PC-3 (cell line): ENCODE measurements around the gene C1orf159. TPM values are rescaled to one million over a fixed set of nuclear protein-coding genes. Genes with fewer than 3 reads are reported as not detected.
"Not testable (repeated sequence)": the region's sequence is repeated elsewhere in the genome, so short reads cannot be mapped to it uniquely, and the experiment has no call there.

Experiments
- ATAC-seq: fragments of 200-7000 bp; cut with Tn5 transposase; 2 replicates; pipeline ENCODE4 v1.9.1; 2020; ENCODE audit warnings: mild to moderate bottlenecking, moderate library complexity
- BruUV-seq: library from RNA; stranded (reverse); fragments of 400-500 nt; replicated peaks from 2 replicates; lab custom pipeline; 2021; lab: Mats Ljungman, UMichigan
- CTCF ChIA-PET: fragments of 300-600 bp; sonication (Branson Sonifier 250); formaldehyde crosslinking; loops from one replicate; lab custom pipeline; 2022; ENCODE audit warnings: antibody characterized with exemption; lab: Charles Lee
- POLR2A ChIA-PET: fragments of 300-600 bp; sonication (Branson Sonifier 250); formaldehyde crosslinking; loops from one replicate; lab custom pipeline; 2022; ENCODE audit warnings: antibody characterized with exemption; ENCODE audit not compliant: unreplicated experiment; lab: Charles Lee
- DNase-seq: peaks from one replicate; pipeline ENCODE4 v3.0.0-alpha.2; 2015
- H2AFZ ChIP-seq: fragments of 300-600 bp; sonication (generic); 2 replicates; pipeline ENCODE4 v1.6.0; 2016; ENCODE audit warnings: antibody characterized with exemption, low read length
- H3F3A ChIP-seq: fragments of 300-600 bp; sonication (generic); one replicate; pipeline ENCODE4 v1.6.0; 2017; ENCODE audit warnings: antibody characterized with exemption, low read length, control low read depth, mild to moderate bottlenecking; ENCODE audit not compliant: unreplicated experiment
- H3K27ac ChIP-seq: fragments of 300-600 bp; sonication (generic); 2 replicates; pipeline ENCODE4 v1.5.1; 2016; ENCODE audit warnings: mild to moderate bottlenecking, low read length
- H3K27me3 ChIP-seq: fragments of 300-600 bp; sonication (generic); 2 replicates; pipeline ENCODE4 v1.6.1; 2016; ENCODE audit warnings: low read length, mixed read lengths
- H3K36me3 ChIP-seq: fragments of 300-600 bp; sonication (generic); 2 replicates; pipeline ENCODE4 v1.6.1; 2016; ENCODE audit warnings: low read depth, mixed run types, low read length, mixed read lengths
- H3K4me1 ChIP-seq: fragments of 300-600 bp; sonication (generic); 2 replicates; pipeline ENCODE4 v1.5.1; 2016; ENCODE audit warnings: low read length; ENCODE audit not compliant: insufficient read depth
- H3K4me2 ChIP-seq: fragments of 300-600 bp; sonication (generic); 2 replicates; pipeline ENCODE4 v1.6.0; 2016; ENCODE audit warnings: low read length
- H3K4me3 ChIP-seq: fragments of 300-600 bp; sonication (generic); 2 replicates; pipeline ENCODE4 v1.5.1; 2016; ENCODE audit warnings: mild to moderate bottlenecking, low read length, mixed read lengths
- H3K79me2 ChIP-seq: fragments of 300-600 bp; sonication (generic); 2 replicates; pipeline ENCODE4 v1.6.1; 2017; ENCODE audit warnings: low read length, mixed read lengths
- H3K9ac ChIP-seq: fragments of 300-600 bp; sonication (generic); 2 replicates; pipeline ENCODE4 v1.6.0; 2016; ENCODE audit warnings: mild to moderate bottlenecking, low read length
- H3K9me2 ChIP-seq: fragments of 300-600 bp; sonication (generic); replicated peaks from 2 replicates; pipeline ENCODE4 v1.6.1; 2016; ENCODE audit warnings: mixed run types, low read length, mixed read lengths
- H3K9me3 ChIP-seq: fragments of 300-600 bp; sonication (generic); 2 replicates; pipeline ENCODE4 v1.6.1; 2016; ENCODE audit warnings: low read length, mixed read lengths
- H4K20me1 ChIP-seq: fragments of 300-600 bp; sonication (generic); 2 replicates; pipeline ENCODE4 v1.6.1; 2016; ENCODE audit warnings: low read length, mixed read lengths
- EZH2 ChIP-seq: fragments of 300-600 bp; sonication (generic); IDR thresholded peaks from one replicate; pipeline ENCODE4 v1.6.1; 2017; ENCODE audit warnings: antibody characterized with exemption, mild to moderate bottlenecking, low read length; ENCODE audit not compliant: unreplicated experiment
- EZH2phosphoT487 ChIP-seq: fragments of 300-600 bp; sonication (generic); IDR thresholded peaks from 2 replicates; pipeline ENCODE4 v1.6.1; 2018; ENCODE audit warnings: mild to moderate bottlenecking, antibody characterized with exemption, low read length, borderline replicate concordance
- intact Hi-C: fragments of 100-400 bp; cut with micrococcal nuclease; formaldehyde crosslinking; loops from 2 replicates; pipeline ENCODE4 v1.9.0; 2023
- total RNA-seq: library from RNA; depleted of rRNA; stranded (reverse); fragments of >200 nt; gene quantifications from 2 replicates; pipeline ENCODE4 v1.2.3, GENCODE V29; 2014
- TF ChIP-seq, protein P1 (sequence below): fragments of 300-600 bp; sonication (generic); conservative IDR thresholded peaks from 2 replicates; pipeline ENCODE4 v1.5.1; 2017; ENCODE audit warnings: antibody characterized with exemption, low read depth, mild to moderate bottlenecking, low read length

C1orf159 gene
- total RNA-seq, 1 experiment from 2014 or later: 78.0 TPM

DNA sequence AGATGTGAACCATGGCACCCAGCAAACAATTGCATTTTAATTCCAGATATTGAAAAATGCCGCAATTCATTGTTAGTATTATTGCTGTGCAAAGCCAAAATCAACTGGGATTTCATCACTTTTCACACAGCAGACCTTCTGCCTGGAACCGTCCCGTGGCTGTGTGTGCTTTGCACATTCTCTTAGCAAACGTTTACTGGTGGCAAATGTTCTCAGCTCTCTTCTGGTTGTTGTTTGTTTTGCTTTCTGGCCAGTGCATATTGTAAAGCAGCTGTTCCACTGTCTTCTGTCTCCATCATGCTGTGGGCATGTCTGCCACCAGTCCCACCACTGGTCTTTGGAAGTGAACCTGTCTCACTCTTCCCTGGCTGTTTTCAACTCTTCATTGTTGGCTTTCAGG is 38.0 kb upstream of the C1orf159 start:
- H3K4me3 ChIP-seq: no peak overlapping the region
- no TSS peak for BruUV-seq
- no peak for ATAC-seq
- TF ChIP-seq, protein P1, sequence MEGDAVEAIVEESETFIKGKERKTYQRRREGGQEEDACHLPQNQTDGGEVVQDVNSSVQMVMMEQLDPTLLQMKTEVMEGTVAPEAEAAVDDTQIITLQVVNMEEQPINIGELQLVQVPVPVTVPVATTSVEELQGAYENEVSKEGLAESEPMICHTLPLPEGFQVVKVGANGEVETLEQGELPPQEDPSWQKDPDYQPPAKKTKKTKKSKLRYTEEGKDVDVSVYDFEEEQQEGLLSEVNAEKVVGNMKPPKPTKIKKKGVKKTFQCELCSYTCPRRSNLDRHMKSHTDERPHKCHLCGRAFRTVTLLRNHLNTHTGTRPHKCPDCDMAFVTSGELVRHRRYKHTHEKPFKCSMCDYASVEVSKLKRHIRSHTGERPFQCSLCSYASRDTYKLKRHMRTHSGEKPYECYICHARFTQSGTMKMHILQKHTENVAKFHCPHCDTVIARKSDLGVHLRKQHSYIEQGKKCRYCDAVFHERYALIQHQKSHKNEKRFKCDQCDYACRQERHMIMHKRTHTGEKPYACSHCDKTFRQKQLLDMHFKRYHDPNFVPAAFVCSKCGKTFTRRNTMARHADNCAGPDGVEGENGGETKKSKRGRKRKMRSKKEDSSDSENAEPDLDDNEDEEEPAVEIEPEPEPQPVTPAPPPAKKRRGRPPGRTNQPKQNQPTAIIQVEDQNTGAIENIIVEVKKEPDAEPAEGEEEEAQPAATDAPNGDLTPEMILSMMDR: no peak
- TF ChIP-seq EZH2phosphoT487 (no peak), EZH2 (no peak)
- H3F3A ChIP-seq: no peaks in the 10 kb centered on the region
- ChIA-PET CTCF (no interaction called here), POLR2A (no interaction called here)
- no peaks in the 10 kb centered on the region for H4K20me1 ChIP-seq
- DNase-seq: no peak
- no peaks in the 10 kb centered on the region for H3K9me3 ChIP-seq
- peaks cover 24% of the 10 kb centered on the region for H3K4me1 ChIP-seq
- H3K4me2 ChIP-seq: no peak overlapping the region
- no peak overlapping the region for H3K9ac ChIP-seq
- no peak overlapping the region for H3K27ac ChIP-seq
- H3K27me3 ChIP-seq: no peaks in the 10 kb centered on the region
- no peaks in the 10 kb centered on the region for H3K79me2 ChIP-seq
- H2AFZ ChIP-seq: no peak overlapping the region
- intact Hi-C loops: no loop called here
- H3K9me2 ChIP-seq: no peaks in the 10 kb centered on the region
- no peaks in the 10 kb centered on the region for H3K36me3 ChIP-seq

DNA sequence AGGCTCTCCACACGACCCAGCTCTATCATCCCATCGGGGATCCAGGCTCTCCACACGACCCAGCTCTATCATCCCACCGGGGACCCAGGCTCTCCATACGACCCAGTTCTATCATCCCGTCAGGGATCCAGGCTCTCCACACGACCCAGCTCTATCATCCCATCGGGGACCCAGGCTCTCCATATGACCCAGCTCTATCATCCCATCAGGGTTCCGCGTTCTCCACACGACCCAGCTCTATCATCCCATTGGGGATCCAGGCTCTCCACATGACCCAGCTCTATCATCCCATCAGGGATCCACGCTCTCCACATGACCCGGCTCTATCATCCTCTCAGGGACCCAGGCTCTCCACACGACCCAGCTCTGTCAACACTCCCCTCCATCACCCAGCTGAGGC is 37.3 kb upstream of the C1orf159 start:
- CTCF ChIA-PET, H3K9ac ChIP-seq, H4K20me1 ChIP-seq, DNase-seq, POLR2A ChIA-PET, H3K27me3 ChIP-seq, H3K79me2 ChIP-seq, ATAC-seq, H3K9me2 ChIP-seq, H3K4me2 ChIP-seq, H3K27ac ChIP-seq, H2AFZ ChIP-seq, intact Hi-C loops, H3K9me3 ChIP-seq, H3K4me3 ChIP-seq, H3K36me3 ChIP-seq, H3F3A ChIP-seq, BruUV-seq: not testable (repeated sequence)
- H3K4me1 ChIP-seq: peaks cover 17% of the 10 kb centered on the region

DNA sequence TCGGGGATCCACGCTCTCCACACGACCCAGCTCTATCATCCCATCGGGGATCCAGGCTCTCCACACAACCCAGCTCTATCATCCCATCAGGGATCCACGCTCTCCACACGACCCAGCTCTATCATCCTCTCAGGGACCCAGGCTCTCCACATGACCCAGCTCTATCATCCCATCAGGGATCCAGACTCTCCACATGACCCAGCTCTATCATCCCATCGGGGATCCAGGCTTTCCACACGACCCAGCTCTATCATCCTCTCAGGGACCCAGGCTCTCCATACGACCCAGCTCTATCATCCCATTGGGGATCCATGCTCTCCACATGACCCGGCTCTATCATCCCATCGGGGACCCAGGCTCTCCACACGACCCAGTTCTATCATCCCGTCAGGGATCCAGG is 36.5 kb upstream of the C1orf159 start:
- CTCF ChIA-PET, POLR2A ChIA-PET: not testable (repeated sequence)

DNA sequence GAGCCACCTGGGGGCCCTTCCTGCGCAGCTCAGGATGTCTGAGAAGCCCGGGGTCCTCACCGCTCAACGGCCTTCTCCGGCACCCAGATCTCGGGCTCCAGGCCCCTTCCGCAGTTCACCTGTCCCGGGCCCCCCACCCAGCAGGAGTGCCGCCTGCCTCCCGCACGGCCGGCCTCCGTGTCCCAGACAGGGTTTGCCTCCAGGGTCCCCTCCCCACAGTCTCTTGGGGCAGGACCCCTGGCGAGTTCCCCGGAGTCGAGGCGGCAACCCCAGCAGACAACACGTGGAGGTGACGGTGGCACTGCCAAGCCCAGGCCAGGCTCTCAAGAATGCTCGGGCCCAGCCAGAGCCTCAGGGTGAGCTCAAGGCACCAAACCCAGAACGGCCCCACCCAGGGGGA is 35.4 kb upstream of the C1orf159 start:
- Histone ChIP-seq H3K27ac (no peak overlapping the region), H3K4me2 (no peak overlapping the region), H3K27me3 (no peaks in the 10 kb centered on the region), H2AFZ (no peak overlapping the region), H3K9me3 (no peaks in the 10 kb centered on the region), H4K20me1 (no peaks in the 10 kb centered on the region), H3F3A (no peaks in the 10 kb centered on the region), H3K4me1 (peaks cover 9% of the 10 kb centered on the region), H3K79me2 (no peaks in the 10 kb centered on the region), H3K4me3 (no peak overlapping the region), H3K9ac (no peak overlapping the region), H3K9me2 (no peaks in the 10 kb centered on the region), H3K36me3 (no peaks in the 10 kb centered on the region)
- BruUV-seq: no TSS peak
- CTCF ChIA-PET: no interaction called here
- intact Hi-C loops: no loop called here
- no peak for ATAC-seq
- DNase-seq: no peak
- no peak for TF ChIP-seq EZH2
- no peak for TF ChIP-seq EZH2phosphoT487
- TF ChIP-seq, protein P1: no peak
- POLR2A ChIA-PET: no interaction called here

More for the DNA sequence above, 36.5 kb upstream of the C1orf159 start:
- H3F3A ChIP-seq, H3K36me3 ChIP-seq, H3K4me2 ChIP-seq, BruUV-seq, H3K9ac ChIP-seq, H4K20me1 ChIP-seq, intact Hi-C loops, DNase-seq, H3K4me1 ChIP-seq, H2AFZ ChIP-seq, ATAC-seq, H3K9me3 ChIP-seq, H3K27me3 ChIP-seq, H3K9me2 ChIP-seq, H3K79me2 ChIP-seq, H3K4me3 ChIP-seq, H3K27ac ChIP-seq: not testable (repeated sequence)
